ENCODE results near the gene WDR62.

The WDR62 gene

DNA sequence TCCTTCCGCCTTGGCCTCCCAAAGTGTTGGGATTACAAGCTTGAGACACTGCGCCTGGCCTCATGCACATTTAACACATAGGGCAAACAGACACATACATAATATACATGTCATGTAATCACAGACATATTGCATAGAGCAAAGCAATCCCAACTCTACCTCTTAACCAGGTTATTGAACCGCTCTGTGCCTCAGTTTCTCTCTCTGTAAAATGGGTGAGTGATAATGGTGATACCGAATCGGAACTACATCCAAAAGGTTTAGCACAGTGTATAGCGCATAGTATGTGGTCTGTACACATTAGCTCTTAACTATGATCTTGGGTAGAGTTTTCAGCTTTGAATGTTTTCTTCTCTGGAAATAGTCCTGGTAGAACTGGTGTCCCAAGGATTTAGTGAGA is 89.9 kb downstream of the WDR62 start:
- no peak for DNase-seq

DNA sequence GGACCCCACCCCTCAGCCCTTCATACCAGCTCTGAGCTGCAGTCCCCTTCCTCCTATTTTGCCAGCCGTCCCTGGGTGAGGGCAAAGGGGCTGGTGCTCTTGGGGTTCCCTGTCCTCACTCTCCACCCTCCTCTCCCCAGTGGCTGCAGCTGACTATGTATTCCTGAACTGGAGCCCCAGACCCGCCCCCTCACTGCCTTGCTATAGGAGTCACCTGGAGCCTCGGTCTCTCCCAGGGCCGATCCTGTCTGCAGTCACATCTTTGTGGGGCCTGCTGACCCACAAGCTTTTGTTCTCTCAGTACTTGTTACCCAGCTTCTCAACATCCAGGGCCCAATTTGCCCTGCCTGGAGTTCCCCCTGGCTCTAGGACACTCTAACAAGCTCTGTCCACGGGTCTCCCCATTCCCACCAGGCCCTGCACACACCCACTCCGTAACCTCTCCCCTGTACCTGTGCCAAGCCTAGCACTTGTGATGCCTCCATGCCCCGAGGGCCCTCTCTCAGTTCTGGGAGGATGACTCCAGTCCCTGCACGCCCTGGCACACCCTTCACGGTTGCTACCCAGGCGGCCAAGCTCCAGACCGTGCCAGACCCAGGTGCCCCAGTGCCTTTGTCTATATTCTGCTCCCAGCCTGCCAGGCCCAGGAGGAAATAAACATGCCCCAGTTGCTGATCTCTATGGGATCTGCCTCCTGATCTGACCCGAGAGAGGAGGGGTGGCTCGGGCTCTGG is 95.1 kb downstream of the WDR62 start:
- no peak for DNase-seq

DNA sequence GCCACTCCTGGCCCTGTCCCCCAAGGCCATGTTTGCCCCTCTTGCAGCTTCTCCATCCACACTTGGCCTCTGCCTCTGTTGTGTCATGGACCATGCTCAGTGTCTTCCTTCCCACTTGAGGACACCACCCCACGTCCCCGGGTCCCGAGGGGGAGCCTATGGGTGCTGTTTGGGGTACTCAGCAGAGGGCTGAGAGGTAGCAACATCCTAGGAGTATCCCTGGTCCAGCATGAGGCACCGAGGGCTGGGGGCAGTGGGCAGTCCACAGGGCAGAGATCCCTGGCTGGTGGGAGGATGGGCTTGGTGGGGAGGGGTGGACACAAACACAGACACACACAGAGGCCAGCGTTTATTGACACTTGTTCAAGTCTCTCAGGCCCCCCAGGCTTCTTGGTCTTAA is 95.9 kb downstream of the WDR62 start:
- no peak for DNase-seq

DNA sequence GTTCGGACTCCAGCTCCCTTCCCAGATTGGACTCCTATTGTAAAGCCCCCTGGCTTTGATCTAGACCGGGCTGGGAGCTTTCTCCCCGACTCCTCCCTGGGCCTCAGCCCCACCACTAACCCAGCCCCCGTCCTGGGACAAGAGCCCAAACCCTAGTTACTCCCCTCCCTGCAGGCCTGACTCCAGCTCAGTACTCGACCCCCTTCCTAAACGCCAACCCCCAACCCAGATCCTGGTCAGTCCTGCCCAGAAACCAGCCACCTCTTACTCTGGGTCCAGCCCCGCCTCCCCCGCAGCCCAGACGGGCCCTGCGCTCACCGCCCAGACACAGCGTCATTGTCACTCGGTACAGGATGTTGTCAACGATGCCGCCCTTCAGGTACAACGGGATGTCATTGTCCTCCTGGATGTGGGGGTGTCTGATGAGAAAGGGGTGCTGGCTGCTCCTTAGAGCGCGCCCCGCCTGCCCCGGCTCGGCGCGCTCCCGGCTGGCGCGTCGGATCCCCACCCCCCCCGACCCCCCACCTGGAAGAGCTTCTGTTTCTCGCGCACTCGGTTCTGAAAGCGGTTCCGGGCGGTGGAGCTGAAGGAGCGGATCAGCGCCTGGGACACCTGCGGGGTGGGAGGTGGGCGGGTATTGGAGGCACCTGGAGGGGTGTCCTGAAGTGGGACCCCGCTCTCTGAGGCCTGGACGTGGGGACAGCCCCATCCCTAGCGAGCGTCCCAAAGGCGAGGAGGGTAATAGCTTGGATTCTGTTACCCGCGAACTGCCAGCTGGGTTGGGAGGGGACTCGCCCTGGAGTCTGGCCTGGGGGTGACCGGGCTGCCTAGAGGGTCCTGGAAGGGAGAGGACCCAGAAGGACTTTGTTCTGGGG is 96.7 kb downstream of the WDR62 start:
- no peak for DNase-seq

DNA sequence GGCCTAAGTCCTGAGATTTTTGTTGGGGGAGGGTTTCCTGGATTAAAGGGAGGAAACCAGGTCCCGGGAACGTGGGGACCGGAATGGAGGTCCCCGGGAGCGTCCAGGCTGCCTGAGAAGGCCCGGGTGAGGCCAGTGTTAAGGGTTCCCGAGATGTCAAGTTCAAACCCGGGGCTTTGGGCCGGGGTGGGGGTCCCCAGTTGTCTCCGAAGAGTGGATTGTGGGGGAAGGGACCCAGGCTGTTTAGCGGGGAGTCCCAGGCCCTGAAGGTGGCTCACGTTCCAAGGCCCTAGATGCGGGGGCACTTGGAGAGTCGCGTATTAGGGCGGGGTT is 97.3 kb downstream of the WDR62 start:
- no peak for DNase-seq

DNA sequence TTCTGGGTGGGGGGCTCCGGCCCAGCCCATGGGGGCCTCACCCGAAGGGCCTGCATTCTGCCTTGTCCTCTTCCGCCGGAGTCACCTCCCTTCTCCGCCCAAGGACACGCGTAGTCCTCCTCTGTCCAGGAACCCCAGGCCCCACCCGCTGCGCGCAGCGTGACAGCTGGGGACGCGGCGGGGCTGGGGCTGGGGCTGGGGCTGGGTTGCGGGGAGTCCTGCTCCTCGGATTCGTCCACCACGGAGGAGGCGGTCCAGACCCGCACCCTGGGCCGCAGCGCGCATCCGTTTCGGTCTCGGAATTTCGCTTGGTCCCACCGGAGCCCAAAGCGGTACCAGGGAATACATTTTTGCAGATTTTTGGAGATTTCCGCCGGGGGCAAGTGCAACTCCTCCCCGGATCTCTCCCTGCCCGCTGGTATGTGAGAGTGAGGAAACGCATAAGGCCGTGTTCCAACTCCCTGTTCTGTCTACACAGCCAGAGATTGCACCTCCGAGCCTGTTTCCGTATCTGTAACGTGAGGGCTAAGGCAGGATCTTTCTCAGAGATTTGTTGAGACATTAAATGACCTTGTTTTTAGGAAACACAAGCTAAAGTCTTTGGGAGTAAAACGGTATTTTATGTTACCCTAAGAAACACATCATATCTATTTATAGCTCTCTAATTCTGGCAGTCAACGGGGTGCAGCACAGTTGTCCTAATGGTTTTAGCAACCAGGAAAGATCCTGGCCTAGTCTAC is 97.8 kb downstream of the WDR62 start, which contains the start of gene COX7A1:
Gene COX7A1, minus strand, starts transcription at position 96 of the 740 bp plus-strand sequence. Its CDS starts 40 bp downstream, at position 56.
- DNase-seq: peak; percentile 24

DNA sequence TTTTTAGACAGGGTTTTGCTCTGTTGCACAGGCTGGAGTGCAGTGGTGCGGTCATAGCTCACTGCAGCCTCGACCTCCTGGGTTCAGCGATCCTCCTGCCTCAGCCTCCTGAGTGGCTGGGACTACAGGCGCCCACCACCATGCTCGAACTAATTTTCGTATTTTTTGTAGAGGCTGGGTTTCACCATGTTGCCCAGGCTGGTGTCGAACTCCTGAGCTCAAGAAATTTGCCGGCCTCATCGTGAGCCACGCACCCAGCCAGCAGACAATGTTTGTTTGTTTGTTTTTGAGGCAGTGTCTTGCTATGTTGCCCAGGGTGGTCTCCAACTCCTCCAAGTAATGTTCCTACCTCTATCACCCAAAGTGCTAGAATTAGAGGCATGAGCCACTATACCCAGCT is 98.4 kb downstream of the WDR62 start:
- DNase-seq: no peak
